H1 (cell line): Measurements from ENCODE around the gene NMD3. TPM values are rescaled to one million over a fixed set of nuclear protein-coding genes. Genes with fewer than 3 reads are reported as not detected.

Experiments
- CTCF ChIA-PET: fragments of 300-600 bp; sonication (Branson Sonifier 250); formaldehyde crosslinking; loops from one replicate; lab custom pipeline; 2021; ENCODE audit not compliant: partially characterized antibody; lab: Charles Lee
- POLR2A ChIA-PET: fragments of 300-600 bp; sonication (Branson Sonifier 250); formaldehyde crosslinking; loops from one replicate; lab custom pipeline; 2021; ENCODE audit warnings: inconsistent platforms; ENCODE audit not compliant: partially characterized antibody; lab: Charles Lee
- DNase-seq, 2 experiments: peaks; one replicate each; pipeline versions ENCODE4 v3.0.0 to v3.0.0-alpha.2; 2010 to 2022; ENCODE audit warnings: low spot score in 2 of 2, low read depth in 1 of 2, mixed read lengths in 1 of 2
- FAIRE-seq: peaks from 2 replicates; lab custom pipeline; 2011; peaks lifted over from hg19 to GRCh38; lab: Jason Lieb, UNC
- H2AFZ ChIP-seq: 2 replicates; pipeline ENCODE4 v1.8.1; 2012; ENCODE audit warnings: low read length, inconsistent platforms
- H2AK5ac ChIP-seq: 2 replicates; pipeline ENCODE4 v1.6.1; 2013; ENCODE audit warnings: low read depth, low read length
- H2BK120ac ChIP-seq: replicated peaks from 2 replicates; pipeline ENCODE3; 2013; ENCODE audit warnings: low read depth, low read length, inconsistent platforms
- H2BK12ac ChIP-seq: 2 replicates; pipeline ENCODE4 v1.6.1; 2013; ENCODE audit warnings: low read depth, low read length
- H2BK15ac ChIP-seq: 2 replicates; pipeline ENCODE4 v1.6.1; 2013; ENCODE audit warnings: low read length
- H2BK20ac ChIP-seq: 2 replicates; pipeline ENCODE4 v1.6.1; 2013; ENCODE audit warnings: low read length
- H2BK5ac ChIP-seq: 2 replicates; pipeline ENCODE4 v1.6.1; 2013; ENCODE audit warnings: low read depth, low read length
- H3K14ac ChIP-seq: 2 replicates; pipeline ENCODE4 v1.6.1; 2013; ENCODE audit warnings: inconsistent platforms; ENCODE audit not compliant: insufficient read length
- H3K18ac ChIP-seq: 2 replicates; pipeline ENCODE4 v1.6.1; 2013; ENCODE audit warnings: low read length; ENCODE audit errors: extremely low read depth
- H3K23ac ChIP-seq: 2 replicates; pipeline ENCODE4 v1.6.1; 2013; ENCODE audit warnings: inconsistent platforms; ENCODE audit not compliant: insufficient read length
- H3K23me2 ChIP-seq: 2 replicates; pipeline ENCODE4 v1.6.1; 2013; ENCODE audit warnings: low read depth, low read length
- H3K27ac ChIP-seq: 2 replicates; pipeline ENCODE4 v1.6.1; 2011; ENCODE audit warnings: low read depth, low read length, inconsistent platforms
- H3K27me3 ChIP-seq, 4 experiments: replicated peaks in 1 of 4; 1 replicate in 1 of 4; 2 replicates in 3 of 4; pipeline versions ENCODE4 v1.6.1 to v1.8.1; 2011 to 2013; ENCODE audit warnings: low read length in 3 of 4, mild to moderate bottlenecking in 3 of 4, inconsistent platforms in 2 of 4, mixed read lengths in 2 of 4, moderate library complexity in 1 of 4; ENCODE audit not compliant: control insufficient read depth in 3 of 4, insufficient read depth in 3 of 4; ENCODE audit errors: extremely low read depth in 1 of 4
- H3K36me3 ChIP-seq, 4 experiments: 2 replicates each; pipeline versions ENCODE4 v1.6.1 to v1.8.1; 2011 to 2013; ENCODE audit warnings: mild to moderate bottlenecking in 4 of 4, low read length in 3 of 4, moderate library complexity in 2 of 4, control low read depth in 1 of 4, inconsistent platforms in 1 of 4; ENCODE audit not compliant: insufficient read depth in 4 of 4, control insufficient read depth in 2 of 4
- H3K4ac ChIP-seq: replicated peaks from 2 replicates; pipeline ENCODE3; 2013; ENCODE audit warnings: low read length, low read depth, mixed read lengths, inconsistent platforms; ENCODE audit not compliant: insufficient read length
- H3K4me1 ChIP-seq, 4 experiments: replicated peaks in 1 of 4; 1 replicate in 1 of 4; 2 replicates in 3 of 4; pipeline versions ENCODE4 v1.6.1 to v1.8.1; 2011 to 2013; ENCODE audit warnings: low read length in 3 of 4, inconsistent platforms in 2 of 4, mixed read lengths in 1 of 4; ENCODE audit not compliant: insufficient read depth in 4 of 4, control insufficient read depth in 3 of 4
- H3K4me2 ChIP-seq, 2 experiments: 2 replicates each; pipeline versions ENCODE4 v1.6.1 to v1.8.1; 2011 to 2013; ENCODE audit warnings: low read depth in 2 of 2, low read length in 2 of 2, control low read depth in 1 of 2, inconsistent platforms in 1 of 2, mild to moderate bottlenecking in 1 of 2; ENCODE audit not compliant: insufficient read depth in 1 of 2
- H3K4me3 ChIP-seq, 4 experiments: fragments of 200-600, 300-600 bp in 1 of 4; sonication (generic), shearing (Covaris generic), sonication (Bioruptor Twin) in 1 of 4; 2 replicates each; pipeline versions ENCODE4 v1.5.1 to v1.8.1; 2011 to 2016; ENCODE audit warnings: low read length in 4 of 4, low read depth in 3 of 4, control low read depth in 2 of 4, inconsistent platforms in 2 of 4, mild to moderate bottlenecking in 2 of 4, mixed read lengths in 1 of 4, moderate library complexity in 1 of 4; ENCODE audit not compliant: insufficient read depth in 2 of 4; ENCODE audit errors: extremely low read depth in 1 of 4
- H3K56ac ChIP-seq: replicated peaks from 2 replicates; pipeline ENCODE3; 2013; ENCODE audit warnings: low read depth, mild to moderate bottlenecking, mixed read lengths, low read length, inconsistent platforms; ENCODE audit not compliant: insufficient read length
- H3K79me1 ChIP-seq: 2 replicates; pipeline ENCODE4 v1.6.1; 2013; ENCODE audit warnings: low read depth, low read length, control low read depth
- H3K79me2 ChIP-seq, 2 experiments: 2 replicates each; pipeline versions ENCODE4 v1.6.1 to v1.8.1; 2012 to 2013; ENCODE audit warnings: low read length in 2 of 2, mild to moderate bottlenecking in 2 of 2, inconsistent platforms in 1 of 2; ENCODE audit not compliant: insufficient read depth in 2 of 2, control insufficient read depth in 1 of 2
- H3K9ac ChIP-seq, 4 experiments: replicated peaks in 1 of 4; 1 replicate in 1 of 4; 2 replicates in 3 of 4; pipeline versions ENCODE4 v1.6.1 to v1.8.1; 2011 to 2013; ENCODE audit warnings: low read depth in 3 of 4, low read length in 3 of 4, control low read depth in 2 of 4, mild to moderate bottlenecking in 2 of 4, moderate library complexity in 2 of 4, inconsistent platforms in 1 of 4; ENCODE audit errors: extremely low read depth in 1 of 4
- H3K9me3 ChIP-seq, 2 experiments: 2 replicates each; pipeline versions ENCODE4 v1.6.1 to v1.8.1; 2012 to 2013; ENCODE audit warnings: mild to moderate bottlenecking in 2 of 2, moderate library complexity in 2 of 2, control low read depth in 1 of 2, inconsistent platforms in 1 of 2, low read depth in 1 of 2, low read length in 1 of 2, mixed read lengths in 1 of 2; ENCODE audit not compliant: insufficient read depth in 2 of 2
- H4K20me1 ChIP-seq, 2 experiments: replicated peaks in 1 of 2; 2 replicates each; pipeline versions ENCODE3 to v1.8.1; 2011 to 2013; ENCODE audit warnings: inconsistent platforms in 2 of 2, low read length in 2 of 2, mild to moderate bottlenecking in 1 of 2; ENCODE audit not compliant: insufficient read depth in 2 of 2, control insufficient read depth in 1 of 2
- H4K5ac ChIP-seq: 2 replicates; pipeline ENCODE4 v1.6.1; 2013; ENCODE audit warnings: low read length, low read depth, mixed read lengths, inconsistent platforms; ENCODE audit not compliant: insufficient read length
- H4K8ac ChIP-seq: 2 replicates; pipeline ENCODE4 v1.8.0; 2013; ENCODE audit warnings: mild to moderate bottlenecking, moderate library complexity, low read length, inconsistent platforms; ENCODE audit not compliant: insufficient read depth; ENCODE audit errors: extremely low read depth
- H4K91ac ChIP-seq: replicated peaks from 2 replicates; pipeline ENCODE3; 2013; ENCODE audit warnings: low read length, mixed read lengths, inconsistent platforms; ENCODE audit not compliant: insufficient read length
- CBX5 ChIP-seq: fragments of 300-800, 300-1000 bp; sonication (generic); IDR thresholded peaks from 2 replicates; pipeline ENCODE4 v1.7.1; 2016; ENCODE audit warnings: antibody characterized with exemption, low read length, low read depth
- KDM1A ChIP-seq: fragments of 200-600, 300-600 bp; sonication (generic); IDR thresholded peaks from 2 replicates; pipeline ENCODE4 v1.7.1; 2016; ENCODE audit warnings: mild to moderate bottlenecking, low read length, borderline replicate concordance
- MAFK ChIP-seq: IDR thresholded peaks from 2 replicates; pipeline ENCODE4 v1.6.1; 2012; ENCODE audit warnings: low read depth, mild to moderate bottlenecking, improper control_type of control experiment, low read length
- SIN3A ChIP-seq, 2 experiments: IDR thresholded peaks in 1 of 2; conservative IDR thresholded peaks in 1 of 2; 2 replicates each; pipeline ENCODE4 v1.6.1; 2011 to 2012; ENCODE audit warnings: low read length in 2 of 2, improper control_type of control experiment in 1 of 2, low read depth in 1 of 2, mild to moderate bottlenecking in 1 of 2
- SP1 ChIP-seq: IDR thresholded peaks from 2 replicates; pipeline ENCODE4 v1.6.1; 2011; ENCODE audit warnings: low read depth, low read length
- TAF1 ChIP-seq: IDR thresholded peaks from 2 replicates; pipeline ENCODE4 v1.6.1; 2011; ENCODE audit warnings: mild to moderate bottlenecking, low read depth, low read length
- USF2 ChIP-seq: IDR thresholded peaks from 2 replicates; pipeline ENCODE4 v1.6.1; 2011; ENCODE audit warnings: low read length, improper control_type of control experiment
- WGBS, 2 experiments: shearing (Covaris generic) in 1 of 2; methylation state at CpG; one replicate each; pipeline versions ENCODE4 v1.1.6 to v1.1.7; 2013 to 2015; ENCODE audit warnings: low lambda C conversion rate in 2 of 2, mixed read lengths in 2 of 2, inconsistent platforms in 1 of 2, low coverage in 1 of 2, missing lambda C conversion rate in 1 of 2; ENCODE audit not compliant: insufficient replicate concordance in 2 of 2, insufficient coverage in 1 of 2, insufficient read length in 1 of 2; ENCODE audit errors: extremely low coverage in 1 of 2, missing lambda C conversion rate in 1 of 2; 5-methylcytosine and 5-hydroxymethylcytosine counted together
- polyA plus RNA-seq, 7 experiments: library from polyadenylated mRNA; depleted of rRNA in 3 of 7; stranded (reverse) in 5 of 7; unstranded in 2 of 7; fragments of >200 nt in 5 of 7; fragments of 200-250 nt in 2 of 7; gene quantifications; 1 replicate in 5 of 7; 2 replicates in 1 of 7; 4 replicates in 1 of 7; pipeline versions ENCODE4 v1.2.1 to v1.2.3, GENCODE V29; 2011 to 2013; ENCODE audit warnings: missing spikeins in 2 of 7, mixed read lengths in 2 of 7
- total RNA-seq: library from RNA; stranded (reverse); fragmentation: NEBNext Ultra II Directional; extraction: Animal tissue kit (Norgen Biotek cat#: 25700); gene quantifications from 2 replicates; pipeline ENCODE4 v1.2.1, GENCODE V29; 2021

NMD3 gene
- total and polyA plus RNA-seq, 2 of the 8 experiments (the other 6 are each of a cell fraction or from before 2014, with no cell fraction given): 12.1 to 64.2 TPM

GRCh38 chr3:161265916-161266571 lies 44.9 kb downstream of the NMD3 start:
- Histone ChIP-seq H3K4me1 (no peaks in the 10 kb centered on the region), H2BK5ac (no peak overlapping the region), H4K8ac (no peak overlapping the region), H2AFZ (no peak overlapping the region), H3K9ac (no peak overlapping the region), H4K20me1 (no peaks in the 10 kb centered on the region), H3K9me3 (no peaks in the 10 kb centered on the region), H2BK12ac (no peak overlapping the region), H3K79me1 (no peaks in the 10 kb centered on the region), H3K27ac (no peak overlapping the region), H3K36me3 (peaks cover 0 to 10% (median 1%) of the 10 kb centered on the region in 4 experiments; a peak in 3 of 8 replicates), H2BK15ac (no peak overlapping the region), H4K5ac (no peak overlapping the region), H3K23ac (no peak overlapping the region), H3K27me3 (no peaks in the 10 kb centered on the region), H3K4me2 (no peak overlapping the region), H3K56ac (no peak overlapping the region), H4K91ac (no peak overlapping the region), H3K23me2 (no peaks in the 10 kb centered on the region), H3K79me2 (0 out of 4 replicates have a peak, but pooled peaks cover 0 to 4% of the 10 kb centered on the region in 2 experiments), H2AK5ac (no peak overlapping the region), H2BK20ac (no peak overlapping the region), H3K4me3 (no peak overlapping the region), H3K14ac (no peak overlapping the region), H3K18ac (no peak overlapping the region), H3K4ac (no peak overlapping the region), H2BK120ac (no peak overlapping the region)
- FAIRE-seq: no peak
- WGBS, 2 experiments: 95% methylated on average over 5 of the region's 5 CpGs; no CpG with 5 or more reads in 1 of the 2 experiments
- POLR2A ChIA-PET: no interaction called here
- DNase-seq: no peak
- CTCF ChIA-PET: no interaction called here
- no peak for TF ChIP-seq TAF1
- no peak for TF ChIP-seq SP1
- TF ChIP-seq CBX5: no peak
- TF ChIP-seq USF2: no peak
- no peak for TF ChIP-seq KDM1A
- no peak for TF ChIP-seq MAFK
- no peak for TF ChIP-seq SIN3A (conservative IDR thresholded peaks at IDR 0.05 in 1 of 2, IDR thresholded peaks at IDR 0.05 in 1 of 2; ENCODE audit: low read depth in 1 of 2, low read length in 2 of 2)
